Measurements from ENCODE around the gene NRAP. TPM values are rescaled to one million over a fixed set of nuclear protein-coding genes. Genes with fewer than 3 reads are reported as not detected.

NRAP gene
- total RNA-seq, 1 experiment from 2014 or later = not detected

GRCh38 chr10:113628607-113629153 lies 35.2 kb downstream of the NRAP start:
- no peaks in the 10 kb centered on the region for H3K36me3 Mint-ChIP-seq (ENCODE audit: insufficient read depth, unreplicated experiment)

DNA sequence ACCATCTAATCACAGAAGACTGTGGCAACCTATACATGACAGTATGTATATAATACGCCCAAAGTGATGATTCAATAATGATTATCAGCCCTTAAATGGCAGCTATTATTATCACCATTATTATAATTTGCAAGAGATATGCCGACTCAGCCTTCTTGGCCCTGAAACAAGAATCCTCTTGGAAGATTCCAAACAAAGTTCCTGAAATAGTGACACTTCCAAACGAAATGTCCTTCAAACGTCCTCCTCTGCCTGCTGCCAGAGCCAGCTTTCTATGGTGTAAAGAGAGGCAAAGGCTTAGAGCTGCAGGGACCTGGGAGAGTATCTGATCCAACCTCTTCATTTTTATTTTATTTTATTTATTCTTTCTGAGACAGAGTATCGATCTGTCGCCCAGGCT lies 36.0 kb downstream of the NRAP start:
- Mint-ChIP-seq H3K27me3 (ENCODE audit: unreplicated experiment) (peaks cover 72% of the 10 kb centered on the region), H3K36me3 (ENCODE audit: insufficient read depth, unreplicated experiment) (no peaks in the 10 kb centered on the region), H3K4me3 (ENCODE audit: low read depth, unreplicated experiment) (no peak overlapping the region), H3K27ac (ENCODE audit: unreplicated experiment) (no peak overlapping the region), H3K4me1 (ENCODE audit: low read depth, unreplicated experiment) (no peaks in the 10 kb centered on the region), H3K9me3 (ENCODE audit: low read depth, unreplicated experiment) (no peaks in the 10 kb centered on the region)
- no peak for DNase-seq
- CTCF ChIA-PET = interaction anchor here (1.1 kb wide), 1 partner anchor 1155 kb away, joined by 3 read pairs; no protein-coding TSS in a partner anchor
- no peak for TF ChIP-seq CTCF (IDR thresholded peaks at IDR 0.05; ENCODE audit: unreplicated experiment)
- intact Hi-C loops (cut with micrococcal nuclease; ENCODE audit: unreplicated experiment) = no loop called here
- no TSS peak for BruUV-seq (replicated peaks)

More at GRCh38 chr10:113628607-113629153, 35.2 kb downstream of the NRAP start:
- TF ChIP-seq CTCF (IDR thresholded peaks at IDR 0.05; ENCODE audit: unreplicated experiment) = no peak
- Mint-ChIP-seq H3K4me1 (ENCODE audit: low read depth, unreplicated experiment) (no peaks in the 10 kb centered on the region), H3K27me3 (ENCODE audit: unreplicated experiment) (peaks cover 72% of the 10 kb centered on the region), H3K9me3 (ENCODE audit: low read depth, unreplicated experiment) (no peaks in the 10 kb centered on the region), H3K4me3 (ENCODE audit: low read depth, unreplicated experiment) (no peak overlapping the region), H3K27ac (ENCODE audit: unreplicated experiment) (no peak overlapping the region)
- DNase-seq = no peak
- BruUV-seq (replicated peaks) = no TSS peak
- CTCF ChIA-PET = no interaction called here
- intact Hi-C loops (cut with micrococcal nuclease; ENCODE audit: unreplicated experiment) = no loop called here

DNA sequence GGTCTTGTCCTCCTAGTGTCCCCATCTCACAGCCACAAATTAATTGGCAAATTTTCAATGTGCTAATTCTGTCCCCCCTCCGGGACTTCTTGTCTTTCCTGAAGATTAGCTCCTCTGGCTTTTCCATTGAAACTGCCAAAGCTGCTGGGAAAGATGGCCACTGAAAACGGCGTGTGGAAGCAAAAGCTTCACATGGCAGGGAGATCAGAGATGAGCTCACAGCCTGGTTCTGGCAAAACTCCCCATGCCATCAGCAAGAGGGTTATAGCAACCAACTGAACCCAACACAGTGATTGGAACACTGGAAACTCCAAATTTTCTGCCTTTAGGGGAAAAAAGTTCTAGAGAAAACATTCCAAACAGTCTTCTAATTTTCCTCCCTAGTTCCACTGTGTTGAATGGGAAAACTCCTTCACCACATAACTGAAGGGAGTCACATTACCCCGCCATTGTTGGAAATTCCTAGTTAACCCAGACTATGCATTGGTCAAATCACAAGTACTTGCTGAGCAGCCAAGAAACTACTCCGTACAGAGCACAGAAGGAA lies 37.0 kb downstream of the NRAP start:
- TF ChIP-seq CTCF (IDR thresholded peaks at IDR 0.05; ENCODE audit: unreplicated experiment) = no peak
- Mint-ChIP-seq H3K27me3 (ENCODE audit: unreplicated experiment) (peaks cover 75% of the 10 kb centered on the region), H3K4me1 (ENCODE audit: low read depth, unreplicated experiment) (no peaks in the 10 kb centered on the region), H3K36me3 (ENCODE audit: insufficient read depth, unreplicated experiment) (no peaks in the 10 kb centered on the region), H3K9me3 (ENCODE audit: low read depth, unreplicated experiment) (no peaks in the 10 kb centered on the region), H3K4me3 (ENCODE audit: low read depth, unreplicated experiment) (no peak overlapping the region), H3K27ac (ENCODE audit: unreplicated experiment) (no peak overlapping the region)
- no peak for DNase-seq
- BruUV-seq (replicated peaks) = no TSS peak
- CTCF ChIA-PET = interaction anchor here (1.1 kb wide), 1 partner anchor 1154 kb away, joined by 3 read pairs; no protein-coding TSS in a partner anchor
- intact Hi-C loops (cut with micrococcal nuclease; ENCODE audit: unreplicated experiment) = no loop called here

- Mint-ChIP-seq H3K4me3 (ENCODE audit: low read depth, unreplicated experiment) (no peak overlapping the region), H3K9me3 (ENCODE audit: low read depth, unreplicated experiment) (no peaks in the 10 kb centered on the region), H3K36me3 (ENCODE audit: insufficient read depth, unreplicated experiment) (no peaks in the 10 kb centered on the region), H3K27me3 (ENCODE audit: unreplicated experiment) (peaks cover 75% of the 10 kb centered on the region), H3K27ac (ENCODE audit: unreplicated experiment) (no peak overlapping the region), H3K4me1 (ENCODE audit: low read depth, unreplicated experiment) (no peaks in the 10 kb centered on the region)
- intact Hi-C loops (cut with micrococcal nuclease; ENCODE audit: unreplicated experiment) = no loop called here
- TF ChIP-seq CTCF (IDR thresholded peaks at IDR 0.05; ENCODE audit: unreplicated experiment) = no peak
- DNase-seq = no peak
- CTCF ChIA-PET = no interaction called here
- no TSS peak for BruUV-seq (replicated peaks)
Measured at GRCh38 chr10:113625461-113626186, 38.2 kb downstream of the NRAP start.
